Glomerular visceral epithelial cell (primary cell): ENCODE results near the gene PAK4.
"Not testable (repeated sequence)": the region's sequence is repeated elsewhere in the genome, so short reads cannot be mapped to it uniquely, and the experiment has no call there.

Experiments used
- DNase-seq: peaks from one replicate; pipeline ENCODE4 v3.0.0-alpha.2; 2016; ENCODE audit errors: extremely low spot score

PAK4 gene

DNA sequence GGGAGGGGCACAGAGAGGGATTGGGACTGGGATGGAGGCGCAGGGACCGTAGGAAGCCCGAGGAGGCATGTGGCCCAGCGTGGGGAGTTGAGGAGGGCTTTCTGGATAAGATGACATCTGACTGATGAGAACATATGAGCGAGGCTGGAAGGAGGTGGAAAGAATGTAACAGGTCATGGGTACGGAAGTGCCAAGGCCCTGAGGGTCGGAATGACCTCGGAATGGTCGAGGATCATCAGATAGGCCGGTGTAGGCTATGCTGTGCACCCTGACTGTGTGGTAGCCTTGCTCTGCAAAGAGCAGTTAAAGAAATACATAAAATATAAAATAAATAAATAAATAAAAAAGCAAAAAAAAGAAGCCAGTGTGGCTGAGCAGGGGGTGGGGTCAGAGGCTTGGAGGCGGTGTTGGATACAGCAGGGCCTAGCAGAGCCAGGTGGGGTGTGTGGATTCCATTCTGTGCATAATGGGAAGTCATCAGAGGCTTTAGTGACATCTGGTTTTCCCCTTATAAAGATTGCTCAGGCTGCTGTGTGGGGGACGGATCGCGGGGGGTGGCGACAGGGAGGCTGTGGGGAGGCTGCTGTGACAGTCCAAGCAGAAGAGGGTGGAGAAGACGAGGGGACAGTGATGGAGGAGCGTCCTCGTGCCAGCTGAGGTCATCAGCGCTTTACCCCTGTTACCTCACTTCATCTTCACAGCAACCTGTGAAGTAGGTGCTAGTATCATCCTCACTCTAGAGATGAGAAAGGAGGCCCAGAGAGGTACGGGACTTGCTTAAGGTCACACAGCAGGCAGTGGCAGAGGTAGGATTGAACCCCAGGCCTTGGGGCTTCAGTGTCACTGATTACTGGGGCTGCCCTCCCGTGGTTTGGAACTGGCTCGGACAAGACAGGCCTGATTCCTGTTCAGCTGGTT lies 5.0 kb downstream of the PAK4 start:
- no peak for DNase-seq

DNA sequence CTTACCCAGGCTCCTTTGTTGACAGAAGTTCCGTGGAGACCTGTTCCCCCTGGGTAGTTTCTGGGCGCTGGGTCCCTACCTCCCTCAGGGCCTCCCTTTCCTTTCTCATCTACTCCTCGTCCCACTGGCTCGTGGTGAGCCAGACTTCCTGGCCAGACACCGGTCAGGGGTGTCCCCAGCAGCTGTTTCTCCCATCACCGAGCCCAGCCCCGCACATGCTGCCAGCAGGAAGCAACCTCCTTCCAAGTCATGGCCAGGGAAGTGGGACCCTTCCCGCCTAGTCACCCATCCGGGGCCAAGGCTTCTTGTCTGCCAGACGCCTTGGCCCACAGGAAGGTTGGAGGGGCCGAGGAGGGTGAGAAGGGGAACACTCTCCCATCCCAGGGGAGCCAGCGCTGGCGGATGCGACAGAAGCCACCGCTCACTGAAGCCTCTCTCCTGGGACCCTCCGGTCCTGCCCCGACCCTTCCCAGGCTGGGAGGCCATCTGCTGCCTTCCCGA lies 5.7 kb downstream of the PAK4 start:
- no peak for DNase-seq

DNA sequence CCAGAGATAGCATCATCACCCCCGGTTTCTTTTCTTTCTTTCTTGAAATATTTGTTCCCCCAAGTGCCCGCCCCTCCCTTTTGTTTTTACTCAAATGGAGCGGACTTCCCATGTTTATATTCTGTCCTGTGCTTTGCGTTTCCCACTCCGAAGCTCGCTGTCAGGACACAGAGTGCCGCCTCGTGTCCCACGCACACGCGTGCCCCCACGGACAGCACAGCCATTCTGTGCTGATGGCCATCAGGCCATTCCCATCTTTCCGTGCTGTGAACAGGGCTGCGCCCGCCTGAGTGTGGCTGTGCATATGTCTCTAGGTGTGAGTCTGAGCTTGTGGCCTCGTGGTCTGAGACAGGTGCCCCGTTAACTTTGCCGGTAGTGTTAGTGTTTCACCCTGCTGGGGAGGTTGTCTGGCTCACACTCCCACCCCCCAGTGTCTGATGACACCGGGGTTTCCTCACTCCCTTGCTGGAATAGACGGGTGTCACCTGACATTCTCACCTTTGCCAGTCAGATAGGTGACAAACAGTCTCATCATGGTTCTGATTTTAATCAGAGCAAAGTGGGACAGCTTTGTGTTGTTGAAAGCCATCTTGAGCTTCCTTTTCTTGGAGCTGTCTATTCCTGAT lies 6.9 kb downstream of the PAK4 start:
- no peak for DNase-seq

GRCh38 chr19:39133431-39134270 lies 8.1 kb downstream of the PAK4 start:
- DNase-seq, result no peak

- no peak for DNase-seq
These were observed 10.1 kb downstream of the PAK4 start for GRCh38 chr19:39135701-39136100.

GRCh38 chr19:39136225-39136940 lies 10.8 kb downstream of the PAK4 start:
- no peak for DNase-seq

DNA sequence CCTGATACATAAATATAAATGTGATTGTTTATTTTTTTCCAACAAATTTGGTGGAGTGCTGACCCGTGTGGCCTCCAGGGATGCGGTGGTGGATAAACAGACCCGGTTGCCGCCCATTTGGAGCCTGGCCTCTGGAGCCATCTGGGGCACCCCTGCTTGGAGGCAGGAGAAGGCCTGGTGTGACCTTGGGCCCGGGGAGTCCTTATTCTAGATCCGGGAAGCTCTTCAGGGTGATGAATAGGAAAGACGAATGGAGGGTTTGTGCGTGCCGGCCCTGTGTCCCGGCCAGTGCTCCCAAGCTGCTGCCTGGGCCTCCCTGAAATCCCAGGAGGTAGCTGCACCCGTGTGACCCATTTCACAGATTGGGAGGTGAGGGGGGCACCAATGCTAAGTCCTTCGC lies 11.5 kb downstream of the PAK4 start:
- DNase-seq, result no peak

DNA sequence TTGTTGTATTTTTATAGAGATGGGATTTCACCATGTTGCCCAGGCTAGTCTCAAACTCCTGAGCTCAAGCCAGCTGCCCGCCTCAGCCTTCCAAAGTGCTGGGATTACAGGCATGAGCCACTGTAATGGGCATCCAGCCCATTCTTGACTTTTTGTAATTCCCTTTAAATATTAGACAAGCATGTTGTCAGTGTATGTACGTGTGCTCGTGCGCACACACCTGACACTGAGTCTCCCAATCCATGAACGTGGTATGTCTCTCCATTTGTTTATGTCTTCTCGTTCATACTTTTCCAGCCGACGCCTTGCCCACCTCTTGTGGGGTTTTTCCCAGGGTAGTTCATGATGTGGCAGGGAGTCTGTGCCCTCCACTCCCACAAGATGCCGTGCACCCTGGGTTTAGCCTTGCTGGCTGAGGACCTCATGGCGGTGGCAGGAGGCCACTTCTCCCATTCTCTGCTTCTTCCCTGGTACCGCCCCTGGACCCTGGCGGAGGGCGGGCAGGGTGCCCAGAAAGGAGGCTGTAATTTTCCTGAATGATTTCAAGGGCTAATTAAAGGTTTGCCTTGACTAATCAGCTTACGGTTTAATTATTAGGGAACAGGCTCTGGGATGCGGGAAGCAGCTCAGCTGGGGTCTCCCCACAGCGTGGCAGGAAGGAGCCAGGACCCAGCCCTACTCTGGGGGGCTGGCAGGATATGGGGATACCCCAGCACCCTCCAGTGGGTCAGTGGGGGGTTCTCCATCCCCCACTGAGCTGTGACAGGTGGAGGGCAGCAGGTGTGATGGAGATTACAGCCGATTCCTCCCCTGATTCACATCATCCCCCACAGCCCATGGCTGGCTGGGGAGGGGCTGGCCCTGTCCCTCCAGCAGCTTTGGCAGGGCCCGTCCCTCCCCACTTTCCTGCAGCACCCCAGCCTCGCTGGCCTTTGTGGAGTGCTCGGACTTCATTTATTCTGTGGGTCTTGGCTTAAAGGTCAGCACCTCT lies 12.9 kb downstream of the PAK4 start:
- no peak for DNase-seq

DNA sequence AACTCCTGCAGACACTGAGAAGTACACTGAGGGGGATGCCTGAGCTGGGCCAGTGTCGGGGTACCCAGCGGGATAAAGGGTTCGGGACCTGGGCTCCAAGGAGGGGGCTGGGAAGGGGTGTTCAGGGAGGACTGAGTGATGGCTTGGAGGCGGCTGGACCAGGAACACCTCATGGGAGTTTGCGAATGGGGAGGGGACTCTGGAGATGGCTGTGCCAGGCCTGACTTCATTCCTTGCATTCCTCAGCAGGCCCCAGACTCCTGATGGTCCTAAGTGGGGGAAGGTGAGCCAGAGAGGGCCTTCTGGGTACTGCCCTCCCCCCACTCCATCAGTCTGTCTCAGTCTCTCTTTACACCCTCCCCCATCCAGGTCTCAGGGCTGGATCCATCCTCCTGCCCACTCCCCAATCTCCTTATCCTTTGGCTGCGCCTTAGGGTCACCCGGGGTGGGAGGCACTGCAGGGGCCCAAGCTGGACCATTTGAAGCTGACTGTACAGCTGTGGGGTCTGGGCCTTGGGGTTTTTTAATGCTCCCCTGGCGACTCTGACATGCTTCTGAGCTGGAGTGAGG lies 13.8 kb downstream of the PAK4 start:
- DNase-seq, result no peak

- DNase-seq, result no peak
These were observed 14.4 kb downstream of the PAK4 start for GRCh38 chr19:39139971-39140453.

GRCh38 chr19:39140594-39140993 lies 15.0 kb downstream of the PAK4 start:
- no peak for DNase-seq

DNA sequence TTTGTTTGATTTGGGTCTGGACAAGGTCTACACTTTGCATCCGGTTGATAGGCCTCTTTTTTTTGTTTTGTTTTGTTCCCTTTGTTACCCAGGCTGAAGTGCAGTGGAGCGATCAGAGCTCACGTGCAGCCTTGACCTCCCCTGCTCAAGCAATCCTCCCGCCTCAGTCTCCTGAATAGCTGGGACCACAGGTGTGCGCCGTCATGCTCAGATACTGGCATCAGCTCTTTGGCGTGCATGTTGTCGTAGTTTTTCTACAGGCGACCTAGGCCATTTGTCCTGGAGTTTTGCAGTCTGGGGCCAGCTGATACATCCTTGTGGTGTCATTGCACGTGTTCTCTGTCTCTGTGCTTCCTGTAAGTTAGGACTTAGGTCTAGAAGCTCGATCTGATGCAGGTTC lies 16.3 kb downstream of the PAK4 start:
- DNase-seq, result no peak

DNA sequence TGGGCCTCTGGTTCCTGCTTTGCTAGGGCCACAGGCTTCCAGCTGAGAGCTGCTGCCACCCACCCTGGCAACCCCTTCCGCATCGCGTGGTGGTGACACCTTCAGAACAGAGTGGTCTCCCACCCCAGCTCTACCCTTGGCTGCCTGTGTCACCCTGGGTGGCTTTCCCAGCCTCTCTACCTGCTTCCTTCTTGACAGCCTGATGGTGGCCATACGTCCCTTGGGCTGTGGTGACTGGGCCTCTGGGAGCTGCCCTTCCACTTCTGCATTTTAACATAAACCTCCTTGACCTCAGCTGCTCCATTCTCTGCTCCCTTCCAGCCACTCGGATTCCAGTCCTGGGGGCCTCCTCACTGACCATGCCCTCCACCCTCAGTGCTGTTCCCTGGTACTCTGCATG lies 17.0 kb downstream of the PAK4 start:
- DNase-seq, result no peak

DNA sequence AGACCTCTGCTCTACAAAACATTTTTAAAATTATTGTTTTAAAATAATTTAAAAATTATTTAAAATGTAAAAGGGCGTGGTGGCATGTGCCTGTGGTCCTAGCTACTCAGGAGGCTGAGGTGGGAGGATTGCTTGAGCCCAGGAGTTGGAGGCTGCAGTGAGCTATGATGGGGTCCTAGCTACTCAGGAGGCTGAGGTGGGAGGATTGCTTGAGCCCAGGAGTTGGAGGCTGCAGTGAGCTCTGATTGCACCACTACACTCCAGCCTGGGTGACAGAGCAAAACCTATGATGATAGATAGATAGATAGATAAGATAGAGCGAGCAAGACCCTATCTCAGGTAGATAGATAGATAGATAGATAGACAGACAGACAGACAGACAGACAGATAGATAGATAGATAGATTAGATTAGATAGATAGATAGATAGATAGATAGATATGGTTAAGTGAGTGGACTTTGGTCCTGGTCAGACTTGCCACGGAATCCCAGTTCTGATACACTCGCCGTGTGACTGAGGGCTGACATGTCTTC lies 18.2 kb downstream of the PAK4 start:
- DNase-seq, result not testable (repeated sequence)

DNA sequence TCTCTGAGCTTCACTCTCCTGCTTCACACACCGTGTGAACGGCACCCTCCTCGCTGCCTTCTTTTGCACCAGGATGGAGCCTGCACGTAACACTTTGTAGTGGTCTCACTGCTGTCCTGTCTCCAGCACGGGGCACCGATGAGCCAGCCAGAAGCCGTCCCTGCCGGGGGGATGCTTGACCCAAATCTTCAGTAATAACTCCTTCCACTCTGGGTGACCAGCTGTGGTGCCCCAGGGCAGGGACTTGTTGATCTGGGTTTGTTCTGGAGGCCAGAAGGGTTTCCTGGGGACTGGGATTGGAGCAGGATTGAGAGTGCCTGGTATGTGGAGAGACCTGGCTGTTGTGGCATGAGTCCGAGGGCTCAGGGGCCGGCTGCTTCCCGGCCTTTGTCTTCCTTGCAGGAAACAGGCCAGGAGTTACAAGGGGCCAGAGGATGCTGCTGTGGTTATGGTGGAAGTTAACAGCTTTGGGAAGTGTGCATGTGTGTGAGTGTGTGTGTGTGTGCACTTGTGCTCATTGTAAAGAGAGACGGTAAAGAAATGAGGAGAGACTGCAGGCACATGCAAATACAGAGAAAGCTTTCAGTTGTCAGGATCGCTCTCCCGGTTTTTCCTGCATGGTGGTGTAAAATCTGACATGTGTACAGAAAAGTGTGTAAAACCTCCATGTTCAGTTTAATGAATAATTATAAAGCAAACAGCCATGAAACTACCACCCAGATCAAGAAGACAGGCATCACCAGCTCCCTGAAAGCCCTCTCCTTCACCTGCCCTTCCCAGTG lies 18.9 kb downstream of the PAK4 start:
- DNase-seq, result no peak

DNA sequence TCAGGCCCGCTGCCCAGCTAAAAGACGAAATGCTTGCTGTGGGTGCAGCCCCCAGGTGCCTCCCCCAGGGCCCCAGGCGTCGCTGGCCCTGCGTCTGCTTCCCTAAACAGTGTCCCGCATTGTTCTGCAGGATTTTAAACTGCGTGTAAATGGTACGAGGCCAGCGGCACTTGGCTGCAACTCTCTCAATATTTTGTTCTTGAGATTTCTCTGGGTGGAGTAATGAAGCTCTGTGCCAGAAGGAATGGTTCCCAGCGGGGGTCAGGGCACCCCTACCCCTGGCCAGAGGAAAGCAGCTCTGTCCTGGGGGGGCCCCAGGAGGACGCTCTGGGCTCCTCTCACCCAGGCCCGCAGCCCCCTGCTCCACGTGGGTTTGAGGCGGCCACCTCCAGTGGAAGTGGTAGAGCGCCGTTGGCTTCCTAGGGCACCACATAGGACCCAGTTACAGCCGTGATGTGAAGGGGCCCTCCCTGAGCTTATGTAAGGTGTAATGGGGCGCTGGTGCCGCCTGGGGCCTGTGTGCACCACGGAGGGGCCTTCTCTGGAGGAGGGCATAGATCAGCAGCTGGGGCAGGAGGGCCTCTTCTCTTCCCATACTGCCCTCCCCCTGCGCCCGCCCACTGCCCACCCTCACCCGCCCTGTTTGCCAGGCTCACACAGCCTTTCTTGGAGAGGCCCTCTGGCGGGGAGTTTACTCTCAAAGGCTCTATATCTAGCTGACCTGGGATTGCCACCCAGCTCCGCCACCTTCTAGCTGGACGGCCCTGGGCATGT lies 19.8 kb downstream of the PAK4 start:
- DNase-seq, result no peak

- DNase-seq, result no peak
These were observed 20.5 kb downstream of the PAK4 start for GRCh38 chr19:39146091-39146490.
